Type B pancreatic cell (in vitro differentiated cells): Measurements from ENCODE around the gene RPUSD3. TPM values are rescaled to one million over a fixed set of nuclear protein-coding genes. Genes with fewer than 3 reads are reported as not detected.
"Not testable (repeated sequence)": the region's sequence is repeated elsewhere in the genome, so short reads cannot be mapped to it uniquely, and the experiment has no call there.

Experiments used
- DNase-seq: peaks from one replicate; pipeline ENCODE4 v3.0.0; 2021; ENCODE audit warnings: mixed read lengths; ENCODE audit not compliant: unreplicated experiment; ENCODE audit errors: extremely low spot score
- H3K27ac Mint-ChIP-seq: 2 replicates; pipeline ENCODE4 v1.8.0; 2021; ENCODE audit warnings: mild to moderate bottlenecking, mixed read lengths
- H3K27me3 Mint-ChIP-seq: 2 replicates; pipeline ENCODE4 v1.8.0; 2021; ENCODE audit warnings: mixed read lengths
- H3K36me3 Mint-ChIP-seq: 2 replicates; pipeline ENCODE4 v1.8.0; 2021; ENCODE audit warnings: mixed read lengths
- H3K4me1 Mint-ChIP-seq: one replicate; pipeline ENCODE4 v1.8.0; 2021; ENCODE audit warnings: mixed read lengths; ENCODE audit not compliant: unreplicated experiment
- H3K4me3 Mint-ChIP-seq: 2 replicates; pipeline ENCODE4 v1.8.0; 2021; ENCODE audit warnings: mild to moderate bottlenecking, mixed read lengths
- H3K9me3 Mint-ChIP-seq: 2 replicates; pipeline ENCODE4 v1.8.0; 2021; ENCODE audit warnings: mixed read lengths
- CTCF ChIP-seq: fragments of 200-600 bp; sonication (generic); conservative IDR thresholded peaks from 2 replicates; pipeline ENCODE4 v1.5.0; 2021; ENCODE audit warnings: antibody characterized with exemption, mild to moderate bottlenecking
- total RNA-seq: library from RNA; stranded (reverse); gene quantifications from 2 replicates; pipeline ENCODE4 v1.2.1, GENCODE V29; 2021; ENCODE audit warnings: low replicate concordance

RPUSD3 gene
- total RNA-seq, 1 donor from 2014 or later, result 55.0 TPM

GRCh38 chr3:9855594-9855993 lies 11.8 kb upstream of the RPUSD3 start:
- no peaks in the 10 kb centered on the region for H3K36me3 Mint-ChIP-seq
- no peak for DNase-seq
- no peak for TF ChIP-seq CTCF
- H3K4me3 Mint-ChIP-seq, result no peak overlapping the region
- H3K27ac Mint-ChIP-seq, result no peak overlapping the region
- peaks cover 16% of the 10 kb centered on the region for H3K27me3 Mint-ChIP-seq
- H3K9me3 Mint-ChIP-seq, result no peaks in the 10 kb centered on the region
- H3K4me1 Mint-ChIP-seq, result peaks cover 13% of the 10 kb centered on the region

DNA sequence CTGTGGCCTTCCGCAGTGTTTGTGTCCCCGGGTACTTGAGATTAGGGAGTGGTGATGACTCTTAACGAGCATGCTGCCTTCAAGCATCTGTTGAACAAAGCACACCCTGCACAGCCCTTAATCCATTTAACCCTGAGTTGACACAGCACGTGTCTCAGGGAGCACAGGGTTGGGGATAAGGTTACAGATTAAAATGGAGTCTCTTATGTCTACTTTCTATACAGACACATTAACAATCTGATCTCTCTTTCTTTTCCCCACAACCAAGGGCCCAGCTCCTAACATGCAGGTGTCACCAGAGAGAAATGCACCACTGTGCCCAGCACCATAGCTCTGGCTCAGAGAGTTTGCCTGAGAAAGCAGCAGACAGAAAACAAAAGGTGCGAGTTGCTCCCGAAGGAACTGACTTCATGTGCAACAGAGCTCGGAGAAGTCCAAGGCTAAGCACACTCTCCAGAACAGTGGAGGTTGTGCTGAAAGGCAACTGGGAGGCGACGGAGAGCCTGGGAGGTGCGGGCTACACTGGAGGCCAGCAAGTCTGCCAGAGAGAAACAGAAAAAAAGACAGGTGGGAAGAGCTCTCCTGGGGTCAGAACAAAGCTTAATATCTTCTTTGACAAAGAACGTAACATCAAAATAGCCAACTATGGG lies 10.6 kb upstream of the RPUSD3 start:
- H3K9me3 Mint-ChIP-seq, H3K4me3 Mint-ChIP-seq, DNase-seq, H3K36me3 Mint-ChIP-seq: not testable (repeated sequence)
- peaks cover 13% of the 10 kb centered on the region for H3K4me1 Mint-ChIP-seq
- peaks cover 16% of the 10 kb centered on the region for H3K27me3 Mint-ChIP-seq
- H3K27ac Mint-ChIP-seq, result peak overlapping the region; percentile 62

DNA sequence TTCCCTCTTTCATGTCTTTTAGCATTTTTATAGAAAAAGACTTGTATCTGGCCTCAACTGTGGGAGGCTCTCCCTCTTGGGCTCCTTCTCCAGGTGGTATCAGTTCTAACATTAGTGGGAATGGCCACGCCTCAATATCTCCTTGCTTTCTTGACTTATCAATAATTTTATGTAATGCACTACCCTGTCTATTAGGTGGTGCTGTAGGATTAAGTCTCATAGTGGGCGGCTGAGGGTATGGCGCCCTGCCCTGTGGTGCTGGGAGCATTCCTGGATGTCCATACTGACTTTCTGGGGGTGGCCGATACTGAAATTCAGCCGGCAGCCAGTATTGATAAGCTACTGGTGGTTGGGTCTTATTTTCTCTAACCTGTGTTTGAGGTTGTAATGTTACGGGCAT lies 8.7 kb upstream of the RPUSD3 start:
- no peak overlapping the region for H3K27ac Mint-ChIP-seq
- H3K4me3 Mint-ChIP-seq, result no peak overlapping the region
- TF ChIP-seq CTCF, result no peak
- no peaks in the 10 kb centered on the region for H3K36me3 Mint-ChIP-seq
- H3K4me1 Mint-ChIP-seq, result peaks cover 9% of the 10 kb centered on the region
- H3K27me3 Mint-ChIP-seq, result peaks cover 13% of the 10 kb centered on the region
- DNase-seq, result no peak
- no peaks in the 10 kb centered on the region for H3K9me3 Mint-ChIP-seq

DNA sequence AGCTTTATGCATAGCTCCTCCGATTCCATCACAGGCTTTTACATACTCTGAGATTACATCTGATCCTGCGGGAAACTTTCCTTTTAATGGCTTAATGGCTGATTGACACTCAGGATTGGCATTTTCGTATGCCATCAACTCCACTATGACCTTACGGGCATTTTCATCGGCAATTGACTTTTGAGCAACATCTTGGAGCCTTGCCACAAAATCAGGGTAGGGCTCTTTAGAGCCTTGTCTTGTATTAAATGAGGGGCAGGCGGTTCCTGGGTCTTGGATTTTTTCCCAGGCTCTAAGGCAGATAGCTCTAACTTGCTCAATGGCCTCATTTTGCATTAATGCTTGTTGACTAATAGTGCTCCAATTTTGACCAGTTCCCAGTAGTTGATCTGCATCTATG lies 8.1 kb upstream of the RPUSD3 start:
- not testable (repeated sequence) for H3K9me3 Mint-ChIP-seq, DNase-seq, H3K4me3 Mint-ChIP-seq, H3K4me1 Mint-ChIP-seq, H3K27ac Mint-ChIP-seq, H3K36me3 Mint-ChIP-seq
- peaks cover 13% of the 10 kb centered on the region for H3K27me3 Mint-ChIP-seq

GRCh38 chr3:9851383-9851782 lies 7.6 kb upstream of the RPUSD3 start:
- not testable (repeated sequence) for H3K27ac Mint-ChIP-seq, DNase-seq, H3K36me3 Mint-ChIP-seq, H3K4me3 Mint-ChIP-seq, H3K4me1 Mint-ChIP-seq, H3K9me3 Mint-ChIP-seq
- peaks cover 13% of the 10 kb centered on the region for H3K27me3 Mint-ChIP-seq

DNA sequence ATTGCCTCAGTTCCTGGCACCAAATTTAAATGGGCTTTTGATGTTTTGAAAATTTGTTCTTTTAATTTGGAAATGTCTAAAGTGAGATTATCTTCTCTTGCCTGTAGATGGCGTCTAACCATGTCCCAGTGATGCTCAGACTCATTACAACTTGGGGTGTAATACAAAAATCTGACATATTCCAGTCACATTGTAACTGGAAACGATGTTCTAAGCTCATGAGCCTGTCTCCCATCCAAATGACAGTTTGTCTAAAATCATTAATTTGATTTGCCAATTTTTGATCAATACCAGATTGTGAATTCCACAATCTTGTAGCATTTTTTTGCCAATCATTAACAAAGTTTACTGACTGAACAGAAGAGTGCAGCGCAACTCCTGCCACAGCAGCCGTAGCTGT lies 5.1 kb upstream of the RPUSD3 start:
- not testable (repeated sequence) for H3K9me3 Mint-ChIP-seq, DNase-seq, H3K4me3 Mint-ChIP-seq, H3K4me1 Mint-ChIP-seq, H3K36me3 Mint-ChIP-seq
- Mint-ChIP-seq H3K27me3 (peaks cover 13% of the 10 kb centered on the region), H3K27ac (peak overlapping the region; percentile 89)
- TF ChIP-seq CTCF, result peak; percentile 78

DNA sequence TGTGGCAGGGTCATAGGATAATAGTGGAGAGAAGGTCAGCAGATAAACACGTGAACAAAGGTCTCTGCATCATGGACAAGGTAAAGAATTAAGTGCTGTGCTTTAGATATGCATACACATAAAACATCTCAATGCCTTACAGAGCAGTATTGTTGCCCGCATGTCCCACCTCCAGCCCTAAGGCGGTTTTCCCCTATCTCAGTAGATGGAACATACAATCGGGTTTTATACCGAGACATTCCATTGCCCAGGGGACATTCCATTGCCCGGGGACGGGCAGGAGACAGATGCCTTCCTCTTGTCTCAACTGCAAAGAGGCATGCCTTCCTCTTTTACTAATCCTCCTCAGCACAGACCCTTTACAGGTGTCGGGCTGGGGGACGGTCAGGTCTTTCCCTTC lies 4.1 kb upstream of the RPUSD3 start:
- H3K36me3 Mint-ChIP-seq, H3K27me3 Mint-ChIP-seq, H3K4me1 Mint-ChIP-seq, H3K9me3 Mint-ChIP-seq, DNase-seq: not testable (repeated sequence)
- H3K27ac Mint-ChIP-seq, result peak overlapping the region; percentile 89
- H3K4me3 Mint-ChIP-seq, result peak overlapping the region; percentile 61
